ENCODE results near the gene CATSPER1. TPM values are rescaled to one million over a fixed set of nuclear protein-coding genes. Genes with fewer than 3 reads are reported as not detected.

The CATSPER1 gene
- total RNA-seq: 10 to 100 TPM; 12.2 to 16.9 (median 13.3) TPM
- total RNA-seq (2013): 12.1 TPM

DNA sequence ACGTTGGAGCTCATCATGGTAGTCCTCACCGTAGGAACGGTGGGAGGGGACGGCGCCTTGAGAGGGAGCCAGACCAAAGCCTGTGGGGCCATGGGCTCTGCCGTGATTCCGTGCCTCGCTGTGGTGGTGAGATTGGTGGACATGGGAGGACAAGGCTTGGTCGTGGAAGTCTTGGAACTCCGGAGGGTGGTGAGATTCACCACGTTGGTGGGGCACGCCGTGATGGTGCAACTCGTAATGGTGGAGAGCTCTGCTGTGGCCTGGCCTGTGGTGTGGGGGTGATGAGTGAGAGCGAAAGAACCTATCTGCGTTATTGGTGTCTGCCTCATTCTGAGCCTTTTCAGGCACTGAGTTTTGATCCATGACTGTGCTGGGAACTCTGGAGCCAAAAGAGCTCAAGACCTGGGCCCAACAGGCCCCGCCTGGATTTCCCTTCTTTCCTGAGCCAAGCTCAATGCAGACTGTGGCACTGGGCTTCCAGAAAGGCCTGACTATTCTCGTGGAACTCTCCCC lies at the start of gene CATSPER1:
Gene CATSPER1 (minus strand): TSS at position 463 of the 513 bp plus-strand sequence. CDS start 100 bp downstream, at position 363.
- Mint-ChIP-seq H3K4me3 (no peak within 1 kb of the TSS), H3K36me3 (no peaks in the 10 kb centered on the region), H3K9me3 (no peaks in the 10 kb centered on the region), H3K27me3 (ENCODE audit: low read depth in 2 of 2) (peaks cover 4 to 5% of the 10 kb centered on the region in 2 donors), H3K27ac (no peak within 1 kb of the TSS), H3K4me1 (peaks cover 18 to 19% of the 10 kb centered on the region in 2 donors)
- H3K36me3 ChIP-seq (ENCODE audit: control insufficient read depth, insufficient read depth, low read length): no peaks in the 10 kb centered on the region
- H3K4me3 ChIP-seq (ENCODE audit: low read length): no peak within 1 kb of the TSS
- H3K4me1 ChIP-seq (ENCODE audit: control insufficient read depth, insufficient read depth, low read length): peaks cover 19% of the 10 kb centered on the region
- 92% methylated on average over 18 of the region's 18 CpGs for WGBS (ENCODE audit: insufficient coverage)
- no peak within 1 kb of the TSS for H3K27ac ChIP-seq (ENCODE audit: low read length)
- TF ChIP-seq, protein P1, sequence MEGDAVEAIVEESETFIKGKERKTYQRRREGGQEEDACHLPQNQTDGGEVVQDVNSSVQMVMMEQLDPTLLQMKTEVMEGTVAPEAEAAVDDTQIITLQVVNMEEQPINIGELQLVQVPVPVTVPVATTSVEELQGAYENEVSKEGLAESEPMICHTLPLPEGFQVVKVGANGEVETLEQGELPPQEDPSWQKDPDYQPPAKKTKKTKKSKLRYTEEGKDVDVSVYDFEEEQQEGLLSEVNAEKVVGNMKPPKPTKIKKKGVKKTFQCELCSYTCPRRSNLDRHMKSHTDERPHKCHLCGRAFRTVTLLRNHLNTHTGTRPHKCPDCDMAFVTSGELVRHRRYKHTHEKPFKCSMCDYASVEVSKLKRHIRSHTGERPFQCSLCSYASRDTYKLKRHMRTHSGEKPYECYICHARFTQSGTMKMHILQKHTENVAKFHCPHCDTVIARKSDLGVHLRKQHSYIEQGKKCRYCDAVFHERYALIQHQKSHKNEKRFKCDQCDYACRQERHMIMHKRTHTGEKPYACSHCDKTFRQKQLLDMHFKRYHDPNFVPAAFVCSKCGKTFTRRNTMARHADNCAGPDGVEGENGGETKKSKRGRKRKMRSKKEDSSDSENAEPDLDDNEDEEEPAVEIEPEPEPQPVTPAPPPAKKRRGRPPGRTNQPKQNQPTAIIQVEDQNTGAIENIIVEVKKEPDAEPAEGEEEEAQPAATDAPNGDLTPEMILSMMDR (IDR thresholded peaks at IDR 0.05): no peak
- H3K9me3 ChIP-seq (ENCODE audit: control insufficient read depth, insufficient read depth, low read length): no peaks in the 10 kb centered on the region
- H3K27me3 ChIP-seq (ENCODE audit: control insufficient read depth, insufficient read depth, low read length): no peaks in the 10 kb centered on the region
- no peak for DNase-seq
- intact Hi-C loops (cut with micrococcal nuclease): no loop called here
- ATAC-seq: no peak

DNA sequence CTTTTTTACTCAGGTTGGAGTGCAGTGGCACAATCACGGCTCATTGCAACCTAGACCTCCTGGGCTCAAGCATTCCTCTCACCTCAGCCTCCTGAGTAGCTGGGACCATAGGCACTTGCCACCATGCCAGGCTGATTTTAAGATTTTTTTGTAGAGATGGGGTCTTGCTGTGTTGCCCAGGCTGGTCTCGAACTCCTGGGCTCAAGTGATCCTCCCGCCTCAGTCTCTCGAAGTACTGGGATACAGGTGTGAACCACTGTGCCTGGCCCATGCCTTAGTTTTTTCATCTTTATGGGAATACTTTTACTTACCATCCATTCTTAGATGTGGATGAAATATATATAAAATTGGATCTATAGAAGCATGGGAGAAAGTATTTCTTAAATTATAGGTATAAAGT lies 49.0 kb upstream of the CATSPER1 start:
- Mint-ChIP-seq H3K27ac (no peak overlapping the region), H3K4me3 (no peak overlapping the region), H3K4me1 (peaks cover 49 to 51% of the 10 kb centered on the region in 2 donors), H3K27me3 (ENCODE audit: low read depth in 2 of 2) (no peaks in the 10 kb centered on the region), H3K9me3 (no peaks in the 10 kb centered on the region), H3K36me3 (no peaks in the 10 kb centered on the region)
- TF ChIP-seq, protein P1 (IDR thresholded peaks at IDR 0.05): no peak
- no peak for ATAC-seq
- no peaks in the 10 kb centered on the region for H3K27me3 ChIP-seq (ENCODE audit: control insufficient read depth, insufficient read depth, low read length)
- H3K27ac ChIP-seq (ENCODE audit: low read length): no peak overlapping the region
- intact Hi-C loops (cut with micrococcal nuclease): no loop called here
- DNase-seq: no peak
- WGBS (ENCODE audit: insufficient coverage): 94% methylated on average over 4 of the region's 4 CpGs
- peaks cover 19% of the 10 kb centered on the region for H3K36me3 ChIP-seq (ENCODE audit: control insufficient read depth, insufficient read depth, low read length)
- H3K4me1 ChIP-seq (ENCODE audit: control insufficient read depth, insufficient read depth, low read length): peaks cover 35% of the 10 kb centered on the region
- no peaks in the 10 kb centered on the region for H3K9me3 ChIP-seq (ENCODE audit: control insufficient read depth, insufficient read depth, low read length)
- no peak overlapping the region for H3K4me3 ChIP-seq (ENCODE audit: low read length)

DNA sequence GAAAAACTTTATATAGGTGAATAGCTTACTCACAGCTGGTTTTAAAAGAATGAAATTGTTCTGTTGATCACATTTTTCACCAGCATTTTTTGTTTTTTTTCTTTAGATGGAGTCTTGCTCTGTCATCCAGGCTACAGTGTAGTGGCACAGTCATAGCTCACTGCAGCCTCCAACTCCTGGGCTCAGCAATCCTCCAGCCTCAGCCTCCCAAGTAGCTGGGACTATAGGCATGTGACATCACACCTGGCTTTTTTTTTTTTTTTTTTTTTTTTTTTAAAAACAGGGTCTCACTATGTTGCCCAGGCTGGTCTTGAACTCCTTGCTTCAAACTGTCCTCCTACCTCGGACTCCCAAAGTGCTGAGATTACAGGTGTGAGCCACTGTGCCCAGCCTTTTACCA lies 47.4 kb upstream of the CATSPER1 start:
- Mint-ChIP-seq H3K36me3 (no peaks in the 10 kb centered on the region), H3K27ac (peak overlapping the region; percentile 89 to 91), H3K4me1 (peaks cover 45 to 46% of the 10 kb centered on the region in 2 donors), H3K9me3 (no peaks in the 10 kb centered on the region), H3K4me3 (no peak overlapping the region), H3K27me3 (ENCODE audit: low read depth in 2 of 2) (no peaks in the 10 kb centered on the region)
- Histone ChIP-seq H3K36me3 (ENCODE audit: control insufficient read depth, insufficient read depth, low read length) (peaks cover 21% of the 10 kb centered on the region), H3K4me1 (ENCODE audit: control insufficient read depth, insufficient read depth, low read length) (peaks cover 34% of the 10 kb centered on the region), H3K27ac (ENCODE audit: low read length) (no peak overlapping the region), H3K9me3 (ENCODE audit: control insufficient read depth, insufficient read depth, low read length) (no peaks in the 10 kb centered on the region), H3K27me3 (ENCODE audit: control insufficient read depth, insufficient read depth, low read length) (no peaks in the 10 kb centered on the region), H3K4me3 (ENCODE audit: low read length) (no peak overlapping the region)
- no peak for ATAC-seq
- intact Hi-C loops (cut with micrococcal nuclease): no loop called here
- no peak for DNase-seq
- no CpG with 5 or more reads among the region's 1 CpG for WGBS (ENCODE audit: insufficient coverage)
- TF ChIP-seq, protein P1 (IDR thresholded peaks at IDR 0.05): no peak

DNA sequence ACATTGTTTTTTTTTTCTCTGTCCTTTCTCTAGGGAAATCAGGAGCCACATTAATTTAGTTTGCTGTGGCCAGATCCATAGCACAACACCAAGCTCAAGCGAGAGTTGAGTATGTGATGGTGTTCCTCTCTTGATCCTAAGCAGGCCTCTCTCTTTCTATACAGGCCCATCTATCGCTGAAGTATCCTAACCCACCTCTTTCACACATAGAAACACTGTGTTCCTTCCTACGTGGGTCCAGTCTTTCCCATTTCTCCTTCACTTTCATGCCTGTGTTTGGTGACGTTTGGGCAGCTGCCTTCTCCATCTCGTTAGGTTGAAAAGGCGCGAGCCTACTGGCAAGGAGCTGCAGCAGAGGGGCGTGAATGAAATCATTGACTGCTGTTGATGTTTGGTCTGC lies 46.2 kb upstream of the CATSPER1 start:
- Histone ChIP-seq H3K36me3 (ENCODE audit: control insufficient read depth, insufficient read depth, low read length) (peaks cover 33% of the 10 kb centered on the region), H3K4me3 (ENCODE audit: low read length) (no peak overlapping the region), H3K27ac (ENCODE audit: low read length) (no peak overlapping the region), H3K9me3 (ENCODE audit: control insufficient read depth, insufficient read depth, low read length) (no peaks in the 10 kb centered on the region), H3K27me3 (ENCODE audit: control insufficient read depth, insufficient read depth, low read length) (no peaks in the 10 kb centered on the region), H3K4me1 (ENCODE audit: control insufficient read depth, insufficient read depth, low read length) (peaks cover 39% of the 10 kb centered on the region)
- H3K36me3 Mint-ChIP-seq: peaks cover under 1% of the 10 kb centered on the region
- no peak for ATAC-seq
- H3K27ac Mint-ChIP-seq: peak overlapping the region; percentile 89 to 91
- WGBS (ENCODE audit: insufficient coverage): 83% methylated on average over 8 of the region's 8 CpGs
- H3K4me3 Mint-ChIP-seq: peak overlapping the region; percentile 94
- no peaks in the 10 kb centered on the region for H3K27me3 Mint-ChIP-seq (ENCODE audit: low read depth in 2 of 2)
- peaks cover 45 to 47% of the 10 kb centered on the region in 2 donors for H3K4me1 Mint-ChIP-seq
- intact Hi-C loops (cut with micrococcal nuclease): no loop called here
- TF ChIP-seq, protein P1 (IDR thresholded peaks at IDR 0.05): no peak
- H3K9me3 Mint-ChIP-seq: no peaks in the 10 kb centered on the region
- no peak for DNase-seq

Measured in natural killer cell (primary cell).